ENCODE data around the gene JARID2. TPM values are rescaled to one million over a fixed set of nuclear protein-coding genes. Genes with fewer than 3 reads are reported as not detected.

The JARID2 gene
- total and polyA plus RNA-seq, 2 of the 13 experiments (the other 11 are each of a cell fraction or from before 2014, with no cell fraction given) = 7.5 to 10.3 TPM

DNA sequence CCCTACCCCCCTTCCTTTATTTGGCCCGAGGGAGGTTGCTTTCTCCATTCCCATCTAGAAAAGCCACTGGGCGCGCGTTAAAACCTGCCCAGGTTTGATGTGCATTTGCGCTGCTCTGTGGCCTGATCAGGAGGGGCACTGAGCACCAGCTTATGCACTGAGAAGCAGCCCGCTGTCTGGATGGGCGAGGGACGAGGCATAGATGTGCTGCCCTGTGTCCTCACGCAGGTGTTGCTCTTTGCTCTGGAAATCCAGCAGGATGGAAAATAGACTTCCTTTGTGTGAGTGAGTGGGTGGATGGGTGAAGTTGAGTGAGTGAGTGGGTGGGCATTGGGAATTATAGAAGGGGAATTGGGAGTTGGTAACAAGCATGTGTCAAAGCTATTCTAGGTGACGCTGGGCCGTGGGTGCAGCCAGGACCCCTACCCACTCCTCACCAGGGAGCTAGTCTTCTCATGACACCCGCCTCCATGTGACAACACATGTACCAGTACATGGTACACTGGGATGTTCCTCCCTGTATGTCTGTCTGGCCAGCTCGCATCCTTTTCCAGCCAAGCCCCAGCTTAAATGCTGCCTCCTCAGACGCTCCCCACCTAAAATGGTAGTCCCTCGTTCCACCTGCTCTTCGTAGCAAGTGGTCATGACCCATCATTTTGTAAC lies 254.3 kb downstream of the JARID2 start:
- Histone ChIP-seq H3K4me1 (ENCODE audit: insufficient read depth, low read length) (peaks cover 17% of the 10 kb centered on the region), H2AFZ (ENCODE audit: low read length) (no peak overlapping the region), H3K4me3 (replicated peaks in 1 of 3; ENCODE audit: insufficient read depth in 1 of 3, low read depth in 2 of 3, low read length in 3 of 3) (no peak overlapping the region), H3K9ac (ENCODE audit: insufficient read depth, low read depth, low read length) (no peak overlapping the region), H4K20me1 (ENCODE audit: insufficient read depth, low read length) (peaks cover 3% of the 10 kb centered on the region; the same call in 1 of the 2 replicates), H3K79me2 (ENCODE audit: insufficient read depth, low read length) (no peaks in the 10 kb centered on the region), H3K36me3 (replicated peaks in 1 of 2; ENCODE audit: control insufficient read depth in 1 of 2, insufficient read depth in 2 of 2, low read length in 2 of 2) (peaks cover 32 to 43% of the 10 kb centered on the region in 2 experiments), H3K9me3 (ENCODE audit: low read length) (no peaks in the 10 kb centered on the region), H3K4me2 (ENCODE audit: low read depth, low read length) (no peak overlapping the region), H3K27me3 (ENCODE audit: control insufficient read depth in 1 of 2, insufficient read depth in 2 of 2, low read length in 2 of 2) (no peaks in the 10 kb centered on the region), H3K27ac (ENCODE audit: extremely low read length, insufficient read depth, low read length) (no peak overlapping the region)
- WGBS (ENCODE audit: low lambda C conversion rate) = 93% methylated on average over 16 of the region's 16 CpGs
- ATAC-seq (no peak), FAIRE-seq (no peak), DNase-seq (ENCODE audit: low spot score) (no peak)
- ChIA-PET POLR2A (no interaction called here), CTCF (ENCODE audit: low intra/inter-chr PET ratio, low total read pairs) (no interaction called here)
- BruUV-seq (replicated peaks) = no TSS peak
- in situ Hi-C loops (cut with HindIII; ENCODE audit: extremely low pct_ligation_motif_present, low pct_unique_long_range_greater_than_20kb) = no loop called here
- TF ChIP-seq ZNF775 (CRISPR knock-in tag; IDR thresholded peaks at IDR 0.05; ENCODE audit: borderline replicate concordance) (no peak), NAIF1 (CRISPR knock-in tag; IDR thresholded peaks at IDR 0.05; ENCODE audit: borderline replicate concordance) (no peak), ZNF503 (CRISPR knock-in tag; IDR thresholded peaks at IDR 0.05) (no peak), NCOA1 (CRISPR knock-in tag; IDR thresholded peaks at IDR 0.05) (no peak), SETDB1 (CRISPR knock-in tag; IDR thresholded peaks at IDR 0.05; ENCODE audit: borderline replicate concordance) (no peak), HNF1B (CRISPR knock-in tag; IDR thresholded peaks at IDR 0.05) (no peak), MEIS1 (CRISPR knock-in tag; IDR thresholded peaks at IDR 0.05; ENCODE audit: borderline replicate concordance) (no peak)
- TF ChIP-seq, protein P1, sequence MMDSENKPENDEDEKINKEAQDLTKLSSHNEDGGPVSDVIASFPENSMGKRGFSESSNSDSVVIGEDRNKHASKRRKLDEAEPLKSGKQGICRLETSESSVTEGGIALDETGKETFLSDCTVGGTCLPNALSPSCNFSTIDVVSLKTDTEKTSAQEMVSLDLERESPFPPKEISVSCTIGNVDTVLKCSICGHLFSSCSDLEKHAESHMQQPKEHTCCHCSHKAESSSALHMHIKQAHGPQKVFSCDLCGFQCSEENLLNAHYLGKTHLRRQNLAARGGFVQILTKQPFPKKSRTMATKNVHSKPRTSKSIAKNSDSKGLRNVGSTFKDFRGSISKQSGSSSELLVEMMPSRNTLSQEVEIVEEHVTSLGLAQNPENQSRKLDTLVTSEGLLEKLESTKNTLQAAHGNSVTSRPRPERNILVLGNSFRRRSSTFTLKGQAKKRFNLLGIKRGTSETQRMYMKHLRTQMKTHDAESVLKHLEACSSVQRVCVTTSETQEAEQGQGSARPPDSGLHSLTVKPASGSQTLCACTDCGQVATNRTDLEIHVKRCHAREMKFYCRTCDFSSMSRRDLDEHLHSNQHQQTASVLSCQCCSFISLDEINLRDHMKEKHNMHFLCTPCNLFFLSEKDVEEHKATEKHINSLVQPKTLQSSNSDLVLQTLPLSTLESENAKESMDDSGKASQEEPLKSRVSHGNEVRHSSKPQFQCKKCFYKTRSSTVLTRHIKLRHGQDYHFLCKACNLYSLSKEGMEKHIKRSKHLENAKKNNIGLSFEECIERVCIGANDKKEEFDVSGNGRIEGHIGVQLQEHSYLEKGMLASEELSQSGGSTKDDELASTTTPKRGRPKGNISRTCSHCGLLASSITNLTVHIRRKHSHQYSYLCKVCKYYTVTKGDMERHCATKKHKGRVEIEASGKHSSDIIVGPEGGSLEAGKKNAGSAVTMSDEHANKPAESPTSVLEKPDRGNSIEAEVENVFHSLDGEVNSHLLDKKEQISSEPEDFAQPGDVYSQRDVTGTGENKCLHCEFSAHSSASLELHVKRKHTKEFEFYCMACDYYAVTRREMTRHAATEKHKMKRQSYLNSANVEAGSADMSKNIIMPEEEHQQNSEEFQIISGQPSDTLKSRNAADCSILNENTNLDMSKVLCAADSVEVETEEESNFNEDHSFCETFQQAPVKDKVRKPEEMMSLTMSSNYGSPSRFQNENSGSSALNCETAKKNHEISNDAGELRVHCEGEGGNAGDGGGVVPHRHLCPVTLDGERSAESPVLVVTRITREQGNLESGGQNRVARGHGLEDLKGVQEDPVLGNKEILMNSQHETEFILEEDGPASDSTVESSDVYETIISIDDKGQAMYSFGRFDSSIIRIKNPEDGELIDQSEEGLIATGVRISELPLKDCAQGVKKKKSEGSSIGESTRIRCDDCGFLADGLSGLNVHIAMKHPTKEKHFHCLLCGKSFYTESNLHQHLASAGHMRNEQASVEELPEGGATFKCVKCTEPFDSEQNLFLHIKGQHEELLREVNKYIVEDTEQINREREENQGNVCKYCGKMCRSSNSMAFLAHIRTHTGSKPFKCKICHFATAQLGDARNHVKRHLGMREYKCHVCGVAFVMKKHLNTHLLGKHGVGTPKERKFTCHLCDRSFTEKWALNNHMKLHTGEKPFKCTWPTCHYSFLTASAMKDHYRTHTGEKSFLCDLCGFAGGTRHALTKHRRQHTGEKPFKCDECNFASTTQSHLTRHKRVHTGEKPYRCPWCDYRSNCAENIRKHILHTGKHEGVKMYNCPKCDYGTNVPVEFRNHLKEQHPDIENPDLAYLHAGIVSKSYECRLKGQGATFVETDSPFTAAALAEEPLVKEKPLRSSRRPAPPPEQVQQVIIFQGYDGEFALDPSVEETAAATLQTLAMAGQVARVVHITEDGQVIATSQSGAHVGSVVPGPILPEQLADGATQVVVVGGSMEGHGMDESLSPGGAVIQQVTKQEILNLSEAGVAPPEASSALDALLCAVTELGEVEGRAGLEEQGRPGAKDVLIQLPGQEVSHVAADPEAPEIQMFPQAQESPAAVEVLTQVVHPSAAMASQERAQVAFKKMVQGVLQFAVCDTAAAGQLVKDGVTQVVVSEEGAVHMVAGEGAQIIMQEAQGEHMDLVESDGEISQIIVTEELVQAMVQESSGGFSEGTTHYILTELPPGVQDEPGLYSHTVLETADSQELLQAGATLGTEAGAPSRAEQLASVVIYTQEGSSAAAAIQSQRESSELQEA (CRISPR knock-in tag; IDR thresholded peaks at IDR 0.05; ENCODE audit: not compliant biosample characterization) = no peak
- intact Hi-C loops (cut with micrococcal nuclease; ENCODE audit: unreplicated experiment) = no loop called here

All from HepG2 (cell line).